ENCODE results near the gene GNPDA2. TPM values are rescaled to one million over a fixed set of nuclear protein-coding genes. Genes with fewer than 3 reads are reported as not detected.

GNPDA2 gene
- total and polyA plus RNA-seq, 2 of the 4 experiments (the other 2 are of a cell fraction), result 11.0 to 13.4 TPM

DNA sequence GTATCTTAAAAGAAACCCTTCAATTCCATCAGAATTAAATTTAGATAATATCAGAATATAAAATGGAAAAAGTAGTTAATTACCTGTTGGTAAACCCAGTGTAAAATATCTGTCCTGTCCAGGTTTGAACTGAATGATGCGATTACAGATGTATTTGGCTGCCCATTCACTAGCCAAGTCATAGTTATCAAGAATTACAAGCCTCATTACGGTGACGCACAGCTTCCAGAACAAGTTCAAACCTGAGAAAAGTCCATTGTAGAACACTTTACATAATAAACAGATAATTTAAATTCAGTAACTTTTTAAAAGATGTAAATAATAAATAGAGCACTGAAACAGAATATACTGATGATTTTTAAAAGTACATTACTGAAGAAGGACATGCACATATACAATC, 4.4 kb downstream of the GNPDA2 start:
- H3K14ac ChIP-seq (replicated peaks; ENCODE audit: low read depth, low read length), result no peak overlapping the region
- H3K27me3 ChIP-seq (ENCODE audit: control insufficient read depth, insufficient read depth, low read length), result no peaks in the 10 kb centered on the region
- no peak overlapping the region for H2BK20ac ChIP-seq (ENCODE audit: low read depth, low read length)
- intact Hi-C loops (cut with micrococcal nuclease), result no loop called here
- no TSS peak for BruUV-seq (replicated peaks)
- no peak overlapping the region for H4K5ac ChIP-seq (ENCODE audit: low read depth, low read length)
- H2AK9ac ChIP-seq (replicated peaks; ENCODE audit: low read depth, low read length, poor library complexity), result no peak overlapping the region
- H3K4ac ChIP-seq (ENCODE audit: low read depth, low read length), result no peak overlapping the region
- no peaks in the 10 kb centered on the region for H3K4me1 ChIP-seq (ENCODE audit: control insufficient read depth, insufficient read depth, low read length)
- H3K4me2 ChIP-seq (ENCODE audit: low read depth, low read length), result no peak overlapping the region
- H3K23ac ChIP-seq (ENCODE audit: low read depth, low read length), result no peak overlapping the region
- no peaks in the 10 kb centered on the region for H3K9me3 ChIP-seq (ENCODE audit: control insufficient read depth, insufficient read depth, low read length)
- ChIA-PET CTCF (no interaction called here), POLR2A (ENCODE audit: unreplicated experiment) (no interaction called here)
- H3K18ac ChIP-seq (ENCODE audit: low read depth, low read length), result no peak overlapping the region
- H2BK120ac ChIP-seq (ENCODE audit: low read depth, low read length), result no peak overlapping the region
- no CpG with 5 or more reads among the region's 3 CpGs for WGBS, 2 experiments (ENCODE audit: extremely low coverage in 2 of 2, insufficient read length in 1 of 2)
- no peaks in the 10 kb centered on the region for H4K20me1 ChIP-seq (ENCODE audit: insufficient read depth, low read length)
- no peak for TF ChIP-seq MAZ (IDR thresholded peaks at IDR 0.05; ENCODE audit: borderline replicate concordance, low read depth, low read length)
- TF ChIP-seq MXI1 (IDR thresholded peaks at IDR 0.05; ENCODE audit: borderline replicate concordance, low read depth, low read length), result no peak
- H3K27ac ChIP-seq (ENCODE audit: insufficient read depth, low read length), result no peak overlapping the region
- no peak overlapping the region for H2AK5ac ChIP-seq (ENCODE audit: low read depth, low read length)
- no peak overlapping the region for H3K4me3 ChIP-seq (ENCODE audit: insufficient read depth, low read depth, low read length)
- no peak overlapping the region for H3K56ac ChIP-seq (ENCODE audit: extremely low read depth, insufficient read depth, low read length)
- DNase-seq (no peak), ATAC-seq (ENCODE audit: low read depth) (no peak)
- dilution Hi-C loops (cut with HindIII; ENCODE audit: low sequenced_read_pairs, unreplicated experiment), result no loop called here
- no peak overlapping the region for H4K91ac ChIP-seq (ENCODE audit: insufficient read depth, low read depth, low read length)
- H2BK5ac ChIP-seq (ENCODE audit: low read depth, low read length, poor library complexity, severe bottlenecking), result no peak overlapping the region
- no peak overlapping the region for H2AFZ ChIP-seq (replicated peaks; ENCODE audit: low read length, poor library complexity)
- H3K9me1 ChIP-seq (ENCODE audit: insufficient read depth, low read length), result 0 out of 2 replicates have a peak, but pooled peaks cover 6% of the 10 kb centered on the region
- no peak overlapping the region for H3K9ac ChIP-seq (ENCODE audit: low read depth, low read length)
- in situ Hi-C loops (cut with MboI; ENCODE audit: low sequenced_read_pairs), result no loop called here
- no peak overlapping the region for H4K8ac ChIP-seq (ENCODE audit: low read depth in 2 of 2, low read length in 2 of 2)
- H3K79me1 ChIP-seq (ENCODE audit: low read depth in 1 of 2, low read length in 2 of 2), result peaks cover 5 to 18% of the 10 kb centered on the region in 2 experiments; a peak in 3 of 4 replicates
- H2BK15ac ChIP-seq (ENCODE audit: low read depth, low read length), result no peak overlapping the region
- H3K36me3 ChIP-seq (ENCODE audit: control insufficient read depth, insufficient read depth, low read length), result no peaks in the 10 kb centered on the region
